GM23338 (cell line): ENCODE results near the gene RAB9A. TPM values are rescaled to one million over a fixed set of nuclear protein-coding genes. Genes with fewer than 3 reads are reported as not detected.

Experiments
- EZH2 ChIP-seq: fragments of 200-600 bp; sonication (generic); IDR thresholded peaks from one replicate; pipeline ENCODE4 v1.8.0; 2017; ENCODE audit warnings: antibody characterized with exemption, mild to moderate bottlenecking, low read depth; ENCODE audit not compliant: unreplicated experiment
- JUNB ChIP-seq: IDR thresholded peaks from one replicate; pipeline ENCODE4 v1.6.1; 2016; ENCODE audit warnings: antibody characterized with exemption; ENCODE audit not compliant: unreplicated experiment
- ZNF462 ChIP-seq: fragments of 250-450 bp; sonication (Bioruptor Pico); IDR thresholded peaks from 2 replicates; pipeline ENCODE4 v1.5.0; 2020; ENCODE audit warnings: mild to moderate bottlenecking, moderate library complexity
- polyA plus RNA-seq: library from polyadenylated mRNA; unstranded; fragments of >200 nt; fragmentation: Nextera tagmentation; extraction: Ambion mirVana; gene quantifications from 2 replicates; pipeline ENCODE4 v1.2.1, GENCODE V29; 2016
- total RNA-seq: library from RNA; depleted of rRNA; stranded (reverse); fragments of >200 nt; shearing (Covaris generic); gene quantifications from 2 replicates; pipeline ENCODE4 v1.2.3, GENCODE V29; 2014; rRNA removed

The RAB9A gene
- total and polyA plus RNA-seq, 2 experiments from 2014 or later: 43.3 to 45.1 TPM

GRCh38 chrX:13759152-13759718, 70.3 kb downstream of the RAB9A start (continued):
- TF ChIP-seq ZNF462 (CRISPR knock-in tag): no peak
- TF ChIP-seq EZH2: no peak
- no peak for TF ChIP-seq JUNB

Other genes starting within 250 kb of the RAB9A start
- gene EGFL6, start 119.5 kb upstream of the RAB9A start, total RNA-seq: 2.6 and 2.8 TPM in 2 replicates
- 1.2 and 1.4 TPM in 2 replicates for gene EGFL6, start 119.5 kb upstream of the RAB9A start, polyA plus RNA-seq
- gene TCEANC, start 36.0 kb upstream of the RAB9A start, total RNA-seq: 2.5 and 5.5 TPM in 2 replicates
- 0.89 and 1.2 TPM in 2 replicates for gene TCEANC, start 36.0 kb upstream of the RAB9A start, polyA plus RNA-seq
- gene TRAPPC2, start 45.5 kb downstream of the RAB9A start, total RNA-seq: 12.9 and 14.6 TPM in 2 replicates
- 11.7 and 12.2 TPM in 2 replicates for gene TRAPPC2, start 45.5 kb downstream of the RAB9A start, polyA plus RNA-seq
- gene OFD1, start 45.6 kb downstream of the RAB9A start, total RNA-seq: 21.2 and 25.4 TPM in 2 replicates
- 34.1 and 55.0 TPM in 2 replicates for gene OFD1, start 45.6 kb downstream of the RAB9A start, polyA plus RNA-seq
- gene GPM6B, start 128.0 kb downstream of the RAB9A start, total RNA-seq: 92.2 and 95.4 TPM in 2 replicates
- 76.4 and 82.6 TPM in 2 replicates for gene GPM6B, start 128.0 kb downstream of the RAB9A start, polyA plus RNA-seq